ENCODE data around the gene ZNF408. TPM values are rescaled to one million over a fixed set of nuclear protein-coding genes. Genes with fewer than 3 reads are reported as not detected.

The ZNF408 gene
- total RNA-seq, 1 experiment from 2014 or later, result 19.8 TPM

- intact Hi-C loops (cut with micrococcal nuclease; ENCODE audit: unreplicated experiment) (no loop called here), in situ Hi-C loops (cut with HindIII; ENCODE audit: low pct_unique_long_range_greater_than_20kb, low sequenced_read_pairs) (no loop called here)
- ChIA-PET POLR2A (no interaction called here), CTCF (interaction anchor here (0.6 kb wide), 1 partner anchor 245 kb away, joined by 4 read pairs; no protein-coding TSS in a partner anchor)
- H3K36me3 ChIP-seq (ENCODE audit: control insufficient read depth, insufficient read depth, low read length), result no peaks in the 10 kb centered on the region
- no peak overlapping the region for H3K27ac ChIP-seq (ENCODE audit: low read length)
- DNase-seq (ENCODE audit: low read depth, low spot score) (no peak), ATAC-seq (no peak)
- no peaks in the 10 kb centered on the region for H3K27me3 ChIP-seq (ENCODE audit: control insufficient read depth, insufficient read depth, low read length)
- no TSS peak for BruUV-seq (replicated peaks)
- H3K9me3 ChIP-seq (ENCODE audit: control insufficient read depth, insufficient read depth, low read depth, low read length), result no peaks in the 10 kb centered on the region
- H3K4me3 ChIP-seq (ENCODE audit: low read depth in 2 of 2, low read length in 2 of 2), result no peak overlapping the region
- TF ChIP-seq CTCF (IDR thresholded peaks at IDR 0.05) (no peak), SIN3A (IDR thresholded peaks at IDR 0.05; ENCODE audit: borderline replicate concordance, insufficient read depth, low read depth, low read length) (no peak), TCF7L2 (IDR thresholded peaks at IDR 0.05; ENCODE audit: low read depth, low read length) (no peak), POLR2AphosphoS5 (IDR thresholded peaks at IDR 0.05; ENCODE audit: low read depth, low read length) (no peak)
- TF ChIP-seq, protein P1, sequence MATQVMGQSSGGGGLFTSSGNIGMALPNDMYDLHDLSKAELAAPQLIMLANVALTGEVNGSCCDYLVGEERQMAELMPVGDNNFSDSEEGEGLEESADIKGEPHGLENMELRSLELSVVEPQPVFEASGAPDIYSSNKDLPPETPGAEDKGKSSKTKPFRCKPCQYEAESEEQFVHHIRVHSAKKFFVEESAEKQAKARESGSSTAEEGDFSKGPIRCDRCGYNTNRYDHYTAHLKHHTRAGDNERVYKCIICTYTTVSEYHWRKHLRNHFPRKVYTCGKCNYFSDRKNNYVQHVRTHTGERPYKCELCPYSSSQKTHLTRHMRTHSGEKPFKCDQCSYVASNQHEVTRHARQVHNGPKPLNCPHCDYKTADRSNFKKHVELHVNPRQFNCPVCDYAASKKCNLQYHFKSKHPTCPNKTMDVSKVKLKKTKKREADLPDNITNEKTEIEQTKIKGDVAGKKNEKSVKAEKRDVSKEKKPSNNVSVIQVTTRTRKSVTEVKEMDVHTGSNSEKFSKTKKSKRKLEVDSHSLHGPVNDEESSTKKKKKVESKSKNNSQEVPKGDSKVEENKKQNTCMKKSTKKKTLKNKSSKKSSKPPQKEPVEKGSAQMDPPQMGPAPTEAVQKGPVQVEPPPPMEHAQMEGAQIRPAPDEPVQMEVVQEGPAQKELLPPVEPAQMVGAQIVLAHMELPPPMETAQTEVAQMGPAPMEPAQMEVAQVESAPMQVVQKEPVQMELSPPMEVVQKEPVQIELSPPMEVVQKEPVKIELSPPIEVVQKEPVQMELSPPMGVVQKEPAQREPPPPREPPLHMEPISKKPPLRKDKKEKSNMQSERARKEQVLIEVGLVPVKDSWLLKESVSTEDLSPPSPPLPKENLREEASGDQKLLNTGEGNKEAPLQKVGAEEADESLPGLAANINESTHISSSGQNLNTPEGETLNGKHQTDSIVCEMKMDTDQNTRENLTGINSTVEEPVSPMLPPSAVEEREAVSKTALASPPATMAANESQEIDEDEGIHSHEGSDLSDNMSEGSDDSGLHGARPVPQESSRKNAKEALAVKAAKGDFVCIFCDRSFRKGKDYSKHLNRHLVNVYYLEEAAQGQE (IDR thresholded peaks at IDR 0.05; ENCODE audit: insufficient read depth in 1 of 2, low read depth in 2 of 2, low read length in 1 of 2), result no peak
- no peaks in the 10 kb centered on the region for H3K4me1 ChIP-seq (ENCODE audit: control insufficient read depth, insufficient read depth, low read length)
Measured at GRCh38 chr11:46736146-46736545, 35.3 kb downstream of the ZNF408 start.

DNA sequence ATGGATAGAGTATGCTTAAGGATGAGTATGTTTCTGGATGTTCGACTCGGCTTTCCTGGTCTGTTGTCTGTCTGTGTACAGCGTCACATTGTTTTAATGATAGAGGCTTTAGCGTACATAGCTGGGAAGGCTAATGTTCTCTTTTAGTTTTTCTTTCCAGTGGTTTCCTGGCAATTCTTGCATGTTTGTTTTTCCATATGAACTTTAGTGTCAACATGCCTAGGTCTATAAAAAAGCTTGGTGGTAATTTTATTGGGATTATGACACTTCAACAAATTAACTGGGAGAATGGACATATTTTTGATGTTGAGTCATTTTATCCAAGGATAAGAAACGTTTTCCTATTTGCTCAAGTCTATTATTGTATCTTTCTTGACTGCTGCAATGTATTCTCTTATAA is 35.8 kb downstream of the ZNF408 start:
- no peak for TF ChIP-seq CTCF (IDR thresholded peaks at IDR 0.05)
- peak; percentile 37; the same call in 1 of the 2 replicates for ATAC-seq
- no peaks in the 10 kb centered on the region for H3K9me3 ChIP-seq (ENCODE audit: control insufficient read depth, insufficient read depth, low read depth, low read length)
- no peak for DNase-seq (ENCODE audit: low read depth, low spot score)
- no TSS peak for BruUV-seq (replicated peaks)
- CTCF ChIA-PET, result interaction anchor here (0.6 kb wide), 1 partner anchor 245 kb away, joined by 4 read pairs; no protein-coding TSS in a partner anchor
- no peaks in the 10 kb centered on the region for H3K36me3 ChIP-seq (ENCODE audit: control insufficient read depth, insufficient read depth, low read length)
- no peak overlapping the region for H3K4me3 ChIP-seq (ENCODE audit: low read depth in 2 of 2, low read length in 2 of 2)
- POLR2A ChIA-PET, result no interaction called here
- intact Hi-C loops (cut with micrococcal nuclease; ENCODE audit: unreplicated experiment), result no loop called here
- in situ Hi-C loops (cut with HindIII; ENCODE audit: low pct_unique_long_range_greater_than_20kb, low sequenced_read_pairs), result no loop called here
- no peaks in the 10 kb centered on the region for H3K4me1 ChIP-seq (ENCODE audit: control insufficient read depth, insufficient read depth, low read length)
- no peak overlapping the region for H3K27ac ChIP-seq (ENCODE audit: low read length)
- H3K27me3 ChIP-seq (ENCODE audit: control insufficient read depth, insufficient read depth, low read length), result no peaks in the 10 kb centered on the region

All from Panc1 (cell line).